Medulla oblongata (tissue), 1 donor: ENCODE measurements around the gene TSC22D3.
A peak's percentile ranks its signal among the peaks of the same experiment; 100 is the strongest.
"Not testable (repeated sequence)": the region's sequence is repeated elsewhere in the genome, so short reads cannot be mapped to it uniquely, and the experiment has no call there.

Source experiments
- DNase-seq: peaks from one replicate; pipeline ENCODE4 v3.0.0-alpha.2; 2015; ENCODE audit errors: extremely low spot score

Gene TSC22D3

GRCh38 chrX:107775734-107776511 lies at the start of gene TSC22D3:
Gene TSC22D3 (minus strand): TSS chrX:107775787. CDS start chrX:107775419, 368 bp downstream.
- DNase-seq = peak; percentile 68

GRCh38 chrX:107823456-107823855 lies 47.9 kb upstream of the TSC22D3 start:
- no peak for DNase-seq

GRCh38 chrX:107823042-107823441 lies 47.5 kb upstream of the TSC22D3 start:
- DNase-seq = no peak

GRCh38 chrX:107818900-107819521 lies 43.4 kb upstream of the TSC22D3 start:
- DNase-seq = no peak

- not testable (repeated sequence) for DNase-seq
Measured at GRCh38 chrX:107810053-107810452, 34.5 kb upstream of the TSC22D3 start.

- no peak for DNase-seq
Measured at GRCh38 chrX:107805179-107805578, 29.6 kb upstream of the TSC22D3 start.

- no peak for DNase-seq
Measured at GRCh38 chrX:107804427-107804826, 28.8 kb upstream of the TSC22D3 start.

GRCh38 chrX:107787827-107788226 lies 12.2 kb upstream of the TSC22D3 start:
- peak; percentile 4 for DNase-seq

- no peak for DNase-seq
Measured at GRCh38 chrX:107780525-107780924, 4.9 kb upstream of the TSC22D3 start.

GRCh38 chrX:107777536-107777832 lies 1.9 kb upstream of the TSC22D3 start, which contains the start of gene NCBP2L:
Gene NCBP2L (plus strand): TSS chrX:107777733. CDS start chrX:107794221, 16,488 bp downstream.
- no peak for DNase-seq

GRCh38 chrX:107776649-107777535 lies 1.3 kb upstream of the TSC22D3 start:
- peak; percentile 89 for DNase-seq

- DNase-seq = no peak
Measured at GRCh38 chrX:107775000-107775733, 420 bp downstream of the TSC22D3 start.

- DNase-seq = no peak
Measured at GRCh38 chrX:107773906-107774435, 1.6 kb downstream of the TSC22D3 start.

- DNase-seq = no peak
Measured at GRCh38 chrX:107773206-107773605, 2.4 kb downstream of the TSC22D3 start.

- no peak for DNase-seq
Measured at GRCh38 chrX:107769581-107770317, 5.8 kb downstream of the TSC22D3 start.

GRCh38 chrX:107768051-107768450 lies 7.5 kb downstream of the TSC22D3 start:
- DNase-seq = no peak

GRCh38 chrX:107766470-107767150 lies 9.0 kb downstream of the TSC22D3 start:
- DNase-seq = no peak

GRCh38 chrX:107764845-107765608 lies 10.6 kb downstream of the TSC22D3 start:
- DNase-seq = no peak

GRCh38 chrX:107763647-107764046 lies 11.9 kb downstream of the TSC22D3 start:
- DNase-seq = no peak
